ENCODE data around the gene STK24.

- TF ChIP-seq TAF1 (IDR thresholded peaks at IDR 0.05; ENCODE audit: borderline replicate concordance, low read depth, low read length): no peak
- no peak for TF ChIP-seq USF1 (IDR thresholded peaks at IDR 0.05; ENCODE audit: borderline replicate concordance, low read depth)
- no peak for TF ChIP-seq CTCF (IDR thresholded peaks at IDR 0.05)
- no peak for TF ChIP-seq MXI1 (IDR thresholded peaks at IDR 0.05; ENCODE audit: low read depth, low read length)
- no peak for TF ChIP-seq SMC3 (IDR thresholded peaks at IDR 0.05; ENCODE audit: low read depth, low read length)
- no peak for TF ChIP-seq GABPA (IDR thresholded peaks at IDR 0.05; ENCODE audit: low read depth)
- no peak for TF ChIP-seq REST (IDR thresholded peaks at IDR 0.05; ENCODE audit: low read depth, low read length)
- no peak for TF ChIP-seq EZH2phosphoT487 (IDR thresholded peaks at IDR 0.05; ENCODE audit: borderline replicate concordance, low read depth)
- TF ChIP-seq FOSL2 (IDR thresholded peaks at IDR 0.05; ENCODE audit: borderline replicate concordance, low read depth): no peak
- TF ChIP-seq CHD2 (IDR thresholded peaks at IDR 0.05; ENCODE audit: low read length, partially characterized antibody): no peak
- TF ChIP-seq RCOR1 (IDR thresholded peaks at IDR 0.05; ENCODE audit: low read length): no peak
These were observed 39.2 kb downstream of the STK24 start for GRCh38 chr13:98537740-98538139.
